ENCODE data around the gene CACNA1G.
A peak's percentile ranks its signal among the peaks of the same experiment; 100 is the strongest.

Gene CACNA1G

DNA sequence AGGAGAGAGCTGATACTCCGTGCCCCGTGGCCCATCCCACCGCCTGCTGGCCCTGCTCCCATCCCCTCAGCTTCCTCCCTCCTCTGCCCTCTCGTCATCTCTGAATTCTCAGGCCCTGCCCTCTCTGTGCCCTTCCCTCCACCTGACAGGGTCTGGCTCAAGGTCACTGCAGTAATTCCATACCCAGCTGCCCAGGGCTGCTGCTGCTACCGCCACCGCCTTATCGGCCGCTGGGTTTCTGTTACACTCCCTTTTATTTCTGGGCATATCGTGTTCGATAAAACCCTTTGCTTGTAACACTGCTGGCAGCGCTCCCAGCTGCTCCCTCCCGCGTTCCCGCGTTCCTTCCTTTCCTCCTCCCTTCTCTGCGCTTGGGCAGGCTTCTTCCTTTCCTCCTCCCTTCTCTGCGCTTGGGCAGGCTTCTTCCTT lies 26.8 kb upstream of the CACNA1G start:
- no peak for DNase-seq (ENCODE audit: low spot score)

DNA sequence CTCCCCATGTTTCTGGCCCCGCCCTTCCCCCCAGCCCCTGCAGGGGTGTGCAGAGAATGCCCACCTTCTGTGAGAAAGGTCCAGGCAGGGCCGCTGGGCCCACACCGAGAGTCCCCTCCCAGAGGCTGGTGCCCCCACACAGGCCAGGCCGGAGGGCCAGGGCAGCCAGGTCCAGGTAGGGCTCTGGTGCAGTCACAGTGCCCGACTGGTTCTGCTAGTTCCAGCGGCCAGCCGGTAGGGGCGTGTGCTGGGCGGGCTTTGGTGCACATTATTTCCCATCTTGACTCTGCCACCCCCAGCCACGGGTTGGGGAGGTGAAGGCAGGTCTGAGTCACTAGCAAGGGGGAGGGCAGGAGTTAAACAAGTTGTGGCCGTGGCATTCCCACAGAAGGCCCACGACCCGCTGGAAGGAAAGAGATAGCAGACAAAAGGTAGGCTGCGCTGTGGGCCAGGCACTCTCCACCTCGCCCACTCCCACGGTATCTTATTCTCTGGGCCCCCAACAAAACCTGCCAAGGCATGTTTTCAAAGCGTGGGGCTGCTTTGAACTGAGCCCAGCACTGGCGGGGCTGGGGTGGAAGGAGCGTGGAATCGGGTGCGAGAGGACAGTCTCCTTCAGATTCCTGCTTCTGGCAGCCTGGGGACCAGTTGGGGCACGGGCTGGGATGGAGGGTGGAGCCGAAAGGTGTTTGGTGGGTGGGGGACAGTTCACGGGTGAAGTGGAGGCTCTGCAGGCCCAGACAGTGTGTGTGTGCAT lies 26.1 kb upstream of the CACNA1G start:
- no peak for DNase-seq (ENCODE audit: low spot score)

DNA sequence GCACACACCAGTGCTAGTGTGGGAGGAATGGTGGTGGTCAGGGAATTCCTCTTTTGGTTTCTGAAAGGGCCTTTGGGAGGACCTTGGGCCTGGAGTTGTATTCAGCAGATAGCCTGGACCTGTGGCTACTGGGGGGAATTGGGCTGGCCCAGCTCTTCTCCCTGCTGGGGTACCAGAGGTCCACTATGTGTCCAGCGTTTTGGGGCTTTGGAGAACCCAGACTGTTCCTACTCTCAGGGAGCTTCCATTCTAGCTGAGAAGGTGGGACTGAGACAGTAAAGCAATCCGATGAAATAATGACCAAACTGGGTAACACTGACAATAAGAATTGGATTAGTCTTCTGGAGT lies 25.6 kb upstream of the CACNA1G start:
- no peak for DNase-seq (ENCODE audit: low spot score)

DNA sequence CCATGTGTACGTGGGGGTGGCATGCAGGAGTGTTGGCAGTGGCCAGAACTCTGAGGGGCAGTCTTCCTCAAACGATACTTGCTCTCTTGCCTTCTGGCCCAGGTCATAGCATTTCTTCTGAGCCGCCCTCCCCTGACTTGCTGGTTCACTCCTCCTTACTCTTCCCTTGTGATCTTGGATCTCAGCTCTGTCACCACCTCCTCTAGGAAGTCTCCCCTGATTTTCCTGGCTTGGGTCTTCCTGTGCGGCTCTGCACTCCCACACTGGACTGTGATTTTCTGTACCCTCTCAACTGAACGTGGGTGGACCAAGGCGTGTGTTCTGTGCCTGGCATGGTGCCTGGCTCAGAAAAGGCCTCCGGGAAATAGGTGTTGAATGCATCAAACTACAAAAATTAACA lies 25.1 kb upstream of the CACNA1G start:
- no peak for DNase-seq (ENCODE audit: low spot score)

DNA sequence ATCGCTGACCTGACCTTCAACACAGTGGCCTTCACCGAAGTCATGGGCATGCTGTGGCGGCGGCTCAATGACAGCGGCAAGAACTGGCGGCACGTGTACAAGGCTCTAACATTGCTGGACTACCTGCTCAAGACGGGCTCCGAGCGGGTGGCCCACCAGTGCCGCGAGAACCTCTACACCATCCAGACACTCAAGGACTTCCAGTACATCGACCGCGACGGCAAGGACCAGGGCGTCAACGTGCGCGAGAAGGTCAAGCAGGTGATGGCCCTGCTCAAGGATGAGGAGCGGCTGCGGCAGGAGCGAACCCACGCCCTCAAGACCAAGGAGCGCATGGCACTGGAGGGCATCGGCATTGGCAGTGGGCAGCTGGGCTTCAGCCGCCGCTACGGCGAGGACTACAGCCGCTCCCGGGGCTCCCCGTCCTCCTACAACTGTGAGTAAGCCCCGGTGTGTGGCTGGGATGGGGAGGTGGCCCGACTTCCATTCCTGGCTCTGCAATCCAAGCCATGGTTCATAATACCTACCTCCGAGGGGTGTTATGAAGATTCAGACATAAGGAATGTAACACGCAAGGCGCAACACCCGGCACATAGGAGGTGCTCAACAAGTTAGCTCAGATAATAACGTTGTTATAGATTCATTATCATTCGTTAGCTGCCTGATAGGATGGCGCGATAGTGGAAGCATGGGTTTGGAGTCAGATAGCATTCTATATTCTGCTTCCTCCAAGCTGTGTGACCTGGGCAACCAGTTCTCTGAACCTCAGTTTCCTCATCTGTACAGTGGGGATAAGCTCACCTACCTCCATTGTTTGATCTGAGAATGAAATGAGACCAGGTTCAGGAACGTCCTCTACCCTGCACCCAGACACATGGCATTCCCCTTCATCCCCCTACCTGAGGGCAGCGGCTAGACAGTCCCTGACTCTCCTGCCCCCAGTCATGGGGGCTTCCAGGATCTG lies 23.6 kb upstream of the CACNA1G start:
- no peak for DNase-seq (ENCODE audit: low spot score)

DNA sequence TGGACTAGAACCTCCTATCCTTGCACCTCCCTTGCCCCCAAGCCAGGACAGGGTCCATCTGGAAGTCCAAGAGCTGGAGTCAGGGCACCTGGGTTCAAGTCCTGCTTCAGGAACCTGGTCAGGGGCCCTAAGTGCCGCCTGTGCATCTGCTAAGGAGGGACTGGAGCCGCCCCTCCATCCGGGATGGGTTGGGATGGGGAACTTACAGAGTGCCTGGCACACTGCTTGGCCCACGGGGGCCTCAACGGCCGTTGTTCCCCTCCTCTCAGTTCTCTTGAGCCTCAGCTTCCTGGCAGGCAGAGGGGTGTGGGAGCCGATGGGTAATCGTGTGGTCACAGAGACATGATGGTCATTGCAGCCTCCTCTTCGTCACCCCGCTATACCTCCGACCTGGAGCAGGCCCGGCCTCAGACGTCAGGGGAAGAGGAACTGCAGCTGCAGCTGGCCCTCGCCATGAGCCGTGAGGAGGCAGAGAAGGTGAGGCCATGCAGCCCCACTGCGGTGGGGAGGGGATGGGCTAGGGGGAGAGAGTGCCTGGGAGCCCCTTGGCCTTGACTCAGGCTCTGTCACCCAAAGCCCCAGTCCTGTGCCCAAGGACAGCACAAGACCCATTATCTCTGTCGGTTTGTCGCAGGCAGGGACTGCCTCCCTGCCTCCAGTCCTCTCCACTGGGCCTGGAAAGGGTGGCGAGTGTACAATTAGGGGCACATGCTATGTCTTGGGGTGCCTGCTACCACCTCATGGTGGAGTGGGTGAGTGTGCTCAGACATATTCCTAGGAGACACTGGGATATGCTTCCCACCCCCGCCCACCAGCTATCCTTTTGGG lies 22.6 kb upstream of the CACNA1G start:
- DNase-seq (ENCODE audit: low spot score) = no peak

DNA sequence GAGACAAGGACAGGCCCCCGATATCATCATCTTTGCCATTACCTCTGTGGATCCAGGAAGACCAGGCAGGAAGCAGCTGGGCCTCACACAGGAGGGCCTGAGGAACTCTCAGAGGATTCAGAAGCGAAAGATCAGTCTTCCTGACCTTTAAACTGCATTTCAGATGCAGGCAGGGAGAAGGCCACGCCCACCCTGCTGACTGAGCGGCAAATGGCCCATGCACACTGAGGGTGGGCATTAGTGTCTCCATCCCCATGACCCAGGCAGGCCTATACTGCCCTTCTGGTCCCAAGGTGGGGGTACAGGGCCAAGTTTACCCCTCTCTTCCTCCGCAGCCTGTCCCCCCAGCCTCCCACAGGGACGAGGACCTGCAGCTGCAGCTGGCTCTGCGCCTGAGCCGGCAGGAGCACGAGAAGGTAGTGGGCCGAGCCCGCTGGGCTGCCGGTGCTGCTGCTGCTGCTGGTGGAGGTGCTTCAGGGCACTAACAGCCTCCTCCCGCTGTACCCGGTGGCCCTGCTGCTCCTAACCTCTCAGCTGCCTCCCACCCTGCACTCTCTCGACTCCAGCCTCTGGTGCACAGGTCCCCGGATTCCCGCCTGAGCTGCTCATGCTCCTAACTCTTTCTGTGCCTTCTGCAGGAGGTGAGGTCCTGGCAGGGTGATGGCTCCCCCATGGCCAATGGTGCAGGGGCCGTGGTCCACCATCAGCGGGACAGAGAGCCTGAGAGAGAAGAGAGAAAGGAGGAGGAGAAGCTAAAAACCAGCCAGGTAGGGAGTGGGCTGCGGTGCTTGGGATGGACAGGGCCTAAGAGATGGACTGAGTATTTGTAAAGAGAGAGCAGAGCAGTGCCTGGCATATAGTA lies 21.7 kb upstream of the CACNA1G start:
- DNase-seq (ENCODE audit: low spot score) = no peak

DNA sequence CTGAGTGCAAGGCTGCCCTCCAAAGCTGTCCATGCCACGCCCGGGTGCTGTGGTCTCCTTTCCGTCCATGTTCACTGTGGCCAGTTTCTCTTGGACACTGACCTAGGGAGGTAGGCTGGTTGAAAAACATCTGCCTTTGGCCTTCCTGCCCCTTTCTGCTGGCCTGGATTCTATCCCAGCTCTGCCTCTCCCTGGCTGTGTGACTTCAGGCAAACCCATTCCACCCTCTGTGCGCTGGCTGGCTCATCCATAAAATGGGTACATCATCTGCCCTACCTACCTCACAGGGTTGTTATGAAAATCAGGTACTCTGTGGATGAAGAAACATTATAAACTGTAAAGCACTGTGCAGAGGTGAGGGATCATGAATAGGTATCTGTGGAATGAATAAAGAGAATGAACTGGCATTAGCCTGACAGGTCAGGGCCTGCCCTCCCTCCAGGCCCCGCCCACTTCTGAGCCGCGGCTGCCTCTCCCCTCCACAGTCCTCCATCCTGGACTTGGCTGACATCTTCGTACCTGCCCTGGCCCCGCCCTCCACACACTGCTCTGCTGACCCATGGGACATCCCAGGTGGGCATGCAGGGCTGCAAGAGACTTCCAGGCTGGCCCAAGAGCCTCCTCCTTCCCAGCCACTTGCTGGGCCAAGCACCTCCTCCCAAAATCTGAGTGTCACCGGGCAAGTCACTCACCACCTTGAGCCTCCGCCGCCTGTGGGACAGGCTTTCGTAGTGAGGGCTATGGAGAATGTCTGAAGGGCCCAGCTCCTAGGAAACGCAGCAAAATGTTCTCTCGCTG lies 20.6 kb upstream of the CACNA1G start:
- no peak for DNase-seq (ENCODE audit: low spot score)

DNA sequence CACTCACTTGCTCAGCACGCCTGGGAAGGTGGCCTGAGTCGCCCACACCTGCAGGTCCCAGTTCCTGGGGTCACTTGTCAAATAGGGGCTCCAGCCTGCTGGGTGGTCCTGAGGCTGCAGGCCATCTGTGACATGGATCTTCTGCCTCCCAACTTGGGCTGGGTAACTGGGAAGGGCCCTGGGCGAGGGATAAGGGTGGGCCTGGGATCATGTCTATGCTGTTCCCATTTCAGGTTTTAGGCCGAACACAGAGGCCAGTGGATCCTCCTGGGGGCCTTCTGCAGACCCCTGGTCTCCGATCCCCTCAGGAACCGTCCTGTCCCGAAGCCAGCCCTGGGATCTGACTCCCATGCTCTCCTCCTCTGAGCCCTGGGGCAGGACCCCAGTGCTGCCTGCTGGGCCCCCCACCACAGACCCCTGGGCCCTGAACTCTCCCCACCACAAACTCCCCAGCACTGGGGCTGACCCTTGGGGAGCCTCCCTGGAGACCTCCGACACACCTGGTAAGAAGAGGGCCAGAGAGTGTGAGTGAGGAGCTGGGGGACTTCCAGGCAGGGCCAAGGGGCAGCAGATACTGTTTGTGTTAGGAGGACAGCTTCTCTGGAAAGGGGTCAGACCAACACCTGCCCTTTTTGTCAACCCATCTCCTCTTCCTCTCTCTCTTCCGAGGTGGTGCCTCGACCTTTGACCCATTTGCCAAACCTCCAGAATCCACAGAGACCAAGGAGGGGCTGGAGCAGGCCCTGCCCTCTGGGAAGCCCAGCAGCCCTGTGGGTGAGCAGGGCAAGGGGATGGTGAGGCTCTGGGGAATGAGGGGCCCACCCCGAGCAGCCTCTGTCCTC lies 19.7 kb upstream of the CACNA1G start:
- DNase-seq (ENCODE audit: low spot score) = no peak

DNA sequence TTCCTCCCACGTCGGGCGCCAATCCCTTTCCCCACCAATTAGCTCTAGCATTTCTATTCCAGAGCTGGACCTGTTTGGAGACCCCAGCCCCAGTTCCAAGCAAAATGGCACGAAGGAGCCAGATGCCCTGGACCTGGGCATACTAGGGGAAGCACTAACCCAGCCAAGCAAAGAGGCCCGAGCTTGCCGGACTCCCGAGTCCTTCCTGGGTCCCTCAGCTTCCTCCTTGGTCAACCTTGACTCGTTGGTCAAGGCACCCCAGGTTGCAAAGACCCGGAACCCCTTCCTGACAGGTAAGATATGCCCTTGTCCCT lies 19.2 kb upstream of the CACNA1G start:
- no peak for DNase-seq (ENCODE audit: low spot score)

DNA sequence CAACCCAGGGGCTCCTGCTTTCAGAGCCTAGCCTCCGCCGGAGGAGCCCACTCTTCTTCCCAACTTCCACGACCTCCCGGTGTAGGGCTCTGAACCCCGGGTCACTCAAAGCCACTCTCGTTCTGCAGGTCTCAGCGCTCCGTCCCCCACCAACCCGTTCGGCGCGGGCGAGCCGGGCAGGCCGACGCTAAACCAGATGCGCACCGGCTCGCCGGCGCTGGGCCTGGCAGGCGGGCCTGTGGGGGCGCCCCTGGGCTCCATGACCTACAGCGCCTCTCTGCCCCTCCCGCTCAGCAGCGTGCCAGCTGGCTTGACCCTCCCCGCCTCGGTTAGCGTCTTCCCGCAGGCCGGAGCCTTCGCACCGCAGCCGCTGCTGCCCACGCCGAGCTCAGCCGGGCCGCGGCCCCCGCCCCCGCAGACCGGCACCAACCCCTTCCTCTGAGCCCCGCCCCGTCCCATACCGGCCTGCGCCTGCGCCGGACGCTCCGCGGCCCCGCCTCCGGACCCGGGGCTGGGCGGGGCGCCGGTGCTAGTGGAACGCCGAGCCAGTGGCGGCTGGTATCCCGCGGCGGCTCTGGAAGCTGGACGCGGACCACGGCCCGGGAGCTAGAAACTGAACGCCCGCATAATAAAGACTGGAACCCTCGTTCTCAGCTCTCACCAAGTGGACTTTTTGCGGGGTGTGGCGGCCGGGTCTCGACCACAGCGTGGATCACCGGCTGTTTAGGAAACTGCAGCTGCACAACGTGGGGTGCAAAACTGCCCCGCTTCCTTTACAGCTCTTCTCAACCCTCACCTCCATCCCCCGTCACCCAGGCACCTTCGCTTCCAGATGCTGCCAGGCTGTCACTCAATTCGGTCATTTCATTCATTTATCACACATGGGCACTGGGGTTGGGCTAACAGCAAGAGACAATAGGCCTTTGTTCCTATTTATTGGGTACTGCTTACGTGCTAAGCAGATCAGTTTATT lies 18.5 kb upstream of the CACNA1G start:
- DNase-seq (ENCODE audit: low spot score) = peak; percentile 78

DNA sequence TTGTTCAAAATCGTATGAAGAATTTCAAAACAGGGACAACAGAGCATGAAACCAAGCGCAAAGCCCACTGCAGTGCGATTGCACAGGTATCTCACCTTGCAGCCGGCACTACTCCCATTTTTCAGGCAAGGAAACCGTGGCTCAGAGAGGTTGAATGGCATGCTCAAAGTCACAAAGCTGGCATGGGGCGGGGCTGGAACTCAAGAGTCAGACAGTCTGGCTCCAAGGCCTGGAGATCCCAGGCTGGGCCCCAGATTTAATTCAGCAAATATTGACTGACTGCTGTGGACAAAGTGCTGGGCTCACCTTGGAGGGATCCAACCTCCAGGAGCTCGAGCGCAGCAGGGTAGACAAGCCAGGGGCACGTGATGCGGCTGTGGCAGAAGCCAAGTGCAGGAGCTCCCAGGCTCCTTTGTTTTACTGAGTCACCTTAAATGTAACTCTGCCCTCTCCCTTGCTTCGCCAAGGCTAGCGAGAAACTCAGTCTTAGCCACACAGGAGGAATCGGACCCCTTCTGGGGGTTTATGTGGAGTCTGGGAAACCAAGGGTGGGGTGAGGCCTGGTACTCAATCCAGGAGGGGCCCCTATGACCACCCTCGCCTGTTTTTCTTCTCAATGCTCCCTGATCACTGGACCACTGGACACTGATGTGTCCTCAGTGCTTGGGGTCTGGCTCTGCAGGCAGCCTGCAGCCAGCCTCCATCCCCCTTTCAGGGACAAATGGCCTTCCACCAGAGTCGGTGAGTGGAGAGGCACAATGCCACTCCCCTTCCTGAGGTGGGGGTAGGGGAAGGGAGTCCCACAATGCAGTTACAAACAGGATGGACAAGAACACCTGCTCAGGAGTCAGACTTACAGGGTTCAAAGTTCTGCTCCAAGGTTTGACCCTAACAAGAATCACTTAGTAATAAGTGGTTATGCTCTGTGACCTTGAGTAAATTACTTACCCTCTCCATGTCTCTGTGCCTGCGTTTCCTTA lies 17.4 kb upstream of the CACNA1G start:
- no peak for DNase-seq (ENCODE audit: low spot score)

DNA sequence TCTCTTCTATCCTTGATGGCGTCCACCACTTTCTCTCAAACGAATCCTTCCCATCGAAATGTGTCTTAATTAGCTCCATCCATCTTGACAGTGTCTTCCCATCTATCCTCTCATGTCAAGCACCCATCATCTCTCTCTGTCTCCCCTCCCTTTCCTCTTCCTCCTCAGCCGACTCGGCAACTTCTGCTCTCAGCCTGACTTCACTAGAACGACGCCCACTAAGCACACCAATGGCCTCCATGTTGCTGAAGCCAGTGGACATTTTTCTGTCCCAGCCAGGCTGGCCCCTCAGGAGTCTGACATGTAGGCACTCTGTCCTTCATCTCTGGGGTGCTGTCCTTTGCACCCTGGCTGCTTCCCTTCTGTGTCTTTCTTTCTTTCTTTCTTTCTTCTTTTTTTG lies 16.0 kb upstream of the CACNA1G start:
- no peak for DNase-seq (ENCODE audit: low spot score)

DNA sequence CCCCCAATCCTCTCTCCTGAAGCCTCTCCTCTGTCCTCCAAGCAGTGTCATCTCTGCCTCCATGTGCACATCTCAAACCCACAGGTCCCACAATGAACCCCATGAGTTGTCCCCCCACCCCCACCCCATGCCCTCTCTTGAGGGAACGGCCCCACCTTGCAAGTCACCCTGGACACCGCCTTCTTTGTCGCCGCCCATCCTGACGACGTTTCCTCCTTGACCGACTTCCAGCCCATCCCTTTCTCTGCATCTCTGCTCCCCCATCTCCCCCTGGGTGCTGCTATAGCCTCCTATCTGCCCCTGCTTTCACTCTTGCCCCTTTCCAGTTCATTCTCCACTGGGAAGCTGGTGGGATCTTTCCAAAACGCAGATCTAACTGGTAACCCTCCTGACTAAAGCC lies 15.2 kb upstream of the CACNA1G start:
- no peak for DNase-seq (ENCODE audit: low spot score)

DNA sequence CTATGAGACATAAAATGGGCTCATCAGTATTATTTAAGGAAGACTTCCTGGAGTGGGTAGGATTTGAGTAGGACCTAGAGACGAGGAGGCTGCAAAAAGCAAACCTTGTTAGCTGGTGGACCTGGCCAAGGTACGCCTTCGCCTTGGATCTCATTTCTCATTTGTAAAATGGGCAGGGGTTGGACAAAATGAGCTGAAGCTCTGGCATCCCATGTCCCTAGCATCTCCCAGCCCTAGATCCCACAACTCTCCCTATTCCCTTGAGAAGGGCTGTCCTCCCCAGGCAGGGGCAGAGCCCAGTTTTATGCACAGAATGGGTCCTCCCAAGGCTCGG lies 13.8 kb upstream of the CACNA1G start:
- DNase-seq (ENCODE audit: low spot score) = no peak

DNA sequence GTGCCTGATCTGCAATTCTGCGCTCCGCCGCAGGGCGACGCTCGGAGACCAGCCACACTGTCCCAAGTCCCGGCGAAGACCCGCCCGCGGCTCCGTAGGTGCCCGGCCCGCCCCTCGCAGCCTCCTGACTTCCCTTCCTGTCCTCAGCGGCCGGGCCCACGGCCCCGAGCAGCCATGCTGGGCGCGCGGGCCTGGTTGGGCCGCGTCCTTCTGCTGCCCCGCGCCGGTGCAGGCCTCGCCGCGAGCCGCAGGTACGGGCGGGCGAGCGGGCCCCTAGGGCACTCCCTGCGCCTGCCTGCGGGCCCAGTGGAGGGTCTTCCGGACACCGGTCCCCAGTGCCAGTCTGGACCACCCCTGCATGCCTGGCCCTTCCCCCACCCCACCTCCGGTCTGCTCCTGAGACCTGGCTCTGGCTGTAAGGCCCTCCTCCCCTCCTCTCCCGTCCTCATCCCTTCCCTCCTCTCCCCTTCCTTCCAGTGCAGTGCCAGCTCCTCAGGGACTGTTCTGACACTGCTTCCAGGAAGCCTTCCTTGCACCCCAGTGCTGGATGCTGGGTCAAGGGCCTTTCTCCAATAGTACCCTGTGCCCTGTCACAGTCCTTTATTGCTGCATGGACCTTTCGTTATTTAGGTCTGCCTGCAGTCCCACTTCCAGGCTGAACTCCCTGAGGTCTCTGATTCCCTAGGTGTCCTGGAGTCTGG lies 13.3 kb upstream of the CACNA1G start, which contains the start of gene SPATA20:
Gene SPATA20 (plus strand): TSS at position 140 of the 701 bp plus-strand sequence. CDS start 35 bp downstream, at position 175.
- DNase-seq (ENCODE audit: low spot score) = peak; percentile 83

DNA sequence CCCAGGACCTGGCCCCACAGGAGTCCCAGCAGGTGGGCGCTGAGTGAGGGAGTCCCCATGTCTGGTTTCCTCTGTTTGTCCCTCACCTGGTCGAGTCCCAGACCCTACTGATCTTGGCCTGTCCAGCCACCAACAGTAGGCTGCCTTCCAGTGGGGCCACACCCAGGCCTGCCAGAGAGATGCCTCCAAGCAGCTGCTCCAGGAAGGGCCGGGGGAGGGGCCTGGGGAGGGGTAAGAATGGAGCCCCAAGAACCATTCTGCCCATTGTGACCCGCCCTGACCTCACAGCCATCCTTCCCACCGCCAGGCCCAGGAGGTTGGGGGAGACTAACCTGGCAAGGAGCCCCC lies 12.8 kb upstream of the CACNA1G start:
- no peak for DNase-seq (ENCODE audit: low spot score)
